Panc1 (cell line): ENCODE data around the gene BTRC. TPM values are rescaled to one million over a fixed set of nuclear protein-coding genes. Genes with fewer than 3 reads are reported as not detected.

Experiments used
- ATAC-seq: fragments of 200-7000 bp; cut with Tn5 transposase; 2 replicates; pipeline ENCODE4 v1.9.1; 2020; ENCODE audit warnings: mild to moderate bottlenecking, moderate library complexity
- BruUV-seq: library from RNA; stranded (reverse); fragments of 400-500 nt; replicated peaks from 2 replicates; lab custom pipeline; 2021; lab: Mats Ljungman, UMichigan
- CTCF ChIA-PET: fragments of 300-600 bp; sonication (Branson Sonifier 250); formaldehyde crosslinking; loops from one replicate; lab custom pipeline; 2022; ENCODE audit warnings: antibody characterized with exemption; lab: Charles Lee
- POLR2A ChIA-PET: fragments of 300-600 bp; sonication (Branson Sonifier 250); formaldehyde crosslinking; loops from one replicate; lab custom pipeline; 2022; ENCODE audit warnings: antibody characterized with exemption; lab: Charles Lee
- DNase-seq: peaks from one replicate; pipeline ENCODE4 v3.0.0-alpha.2; 2010; ENCODE audit warnings: low read depth, low spot score
- H3K27ac ChIP-seq: 2 replicates; pipeline ENCODE4 v1.5.1; 2011; ENCODE audit warnings: mild to moderate bottlenecking, low read length, inconsistent platforms
- H3K27me3 ChIP-seq: fragments of 200-500 bp; sonication (Bioruptor generic); 2 replicates; pipeline ENCODE4 v1.6.0; 2014; ENCODE audit warnings: low read length, inconsistent platforms; ENCODE audit not compliant: control insufficient read depth, insufficient read depth
- H3K36me3 ChIP-seq: fragments of 200-500 bp; sonication (Bioruptor generic); 2 replicates; pipeline ENCODE4 v1.5.1; 2014; ENCODE audit warnings: inconsistent platforms, mild to moderate bottlenecking, low read length, moderate library complexity; ENCODE audit not compliant: control insufficient read depth, insufficient read depth
- H3K4me1 ChIP-seq: 2 replicates; pipeline ENCODE4 v1.5.1; 2011; ENCODE audit warnings: inconsistent platforms, mild to moderate bottlenecking, low read length, moderate library complexity; ENCODE audit not compliant: control insufficient read depth, insufficient read depth
- H3K4me3 ChIP-seq, 2 experiments: 2 replicates each; pipeline ENCODE4 v1.5.1; 2011 to 2012; ENCODE audit warnings: low read depth in 2 of 2, low read length in 2 of 2, mild to moderate bottlenecking in 2 of 2, inconsistent platforms in 1 of 2, moderate library complexity in 1 of 2
- H3K9me3 ChIP-seq: fragments of 200-500 bp; sonication (Bioruptor generic); 2 replicates; pipeline ENCODE4 v1.5.1; 2014; ENCODE audit warnings: low read depth, mild to moderate bottlenecking, inconsistent platforms, low read length, moderate library complexity; ENCODE audit not compliant: control insufficient read depth, insufficient read depth
- POLR2AphosphoS5 ChIP-seq: IDR thresholded peaks from 2 replicates; pipeline ENCODE4 v1.6.1; 2012; ENCODE audit warnings: mild to moderate bottlenecking, low read depth, low read length, moderate library complexity
- SIN3A ChIP-seq: IDR thresholded peaks from 2 replicates; pipeline ENCODE4 v1.6.1; 2012; ENCODE audit warnings: low read depth, mild to moderate bottlenecking, low read length, moderate library complexity, borderline replicate concordance; ENCODE audit not compliant: insufficient read depth
- TCF7L2 ChIP-seq: IDR thresholded peaks from 2 replicates; pipeline ENCODE4 v1.6.1; 2011; ENCODE audit warnings: mild to moderate bottlenecking, low read depth, low read length, inconsistent platforms
- in situ Hi-C: cut with HindIII; loops from 2 replicates; pipeline ENCODE4 v1.10.0; 2016; ENCODE audit warnings: low sequenced_read_pairs, low pct_unique_long_range_greater_than_20kb
- intact Hi-C: fragments of 100-400 bp; cut with micrococcal nuclease; formaldehyde crosslinking; loops from one replicate; pipeline ENCODE4 v1.10.0; 2022; ENCODE audit not compliant: unreplicated experiment
- total RNA-seq: library from RNA; stranded (reverse); gene quantifications from one replicate; pipeline ENCODE4 v1.2.1, GENCODE V29; 2021; ENCODE audit not compliant: unreplicated experiment
- TF ChIP-seq, protein P1 (sequence below), 2 experiments: IDR thresholded peaks; 2 replicates each; pipeline ENCODE4 v1.6.1; 2011 to 2012; ENCODE audit warnings: low read depth in 2 of 2, control low read depth in 1 of 2, low read length in 1 of 2, mild to moderate bottlenecking in 1 of 2, moderate library complexity in 1 of 2; ENCODE audit not compliant: insufficient read depth in 1 of 2
- TF ChIP-seq, protein P2 (sequence below): fragments of 450-650 bp; IDR thresholded peaks from 2 replicates; pipeline ENCODE4 v1.5.1; 2017; ENCODE audit warnings: mild to moderate bottlenecking

Gene BTRC
- total RNA-seq, 1 experiment from 2014 or later, result 22.1 TPM

GRCh38 chr10:101561068-101561915 is 207.3 kb downstream of the BTRC start:
- Histone ChIP-seq H3K9me3 (no peaks in the 10 kb centered on the region), H3K4me1 (no peaks in the 10 kb centered on the region), H3K4me3 (no peak overlapping the region), H3K36me3 (no peaks in the 10 kb centered on the region), H3K27me3 (no peaks in the 10 kb centered on the region), H3K27ac (no peak overlapping the region)
- DNase-seq (no peak), ATAC-seq (no peak)
- ChIA-PET POLR2A (no interaction called here), CTCF (interaction anchor here (0.6 kb wide), 1 partner anchor 15 kb away, joined by 7 read pairs; no protein-coding TSS in a partner anchor)
- intact Hi-C loops (no loop called here), in situ Hi-C loops (no loop called here)
- BruUV-seq, result no TSS peak
- TF ChIP-seq, protein P1, sequence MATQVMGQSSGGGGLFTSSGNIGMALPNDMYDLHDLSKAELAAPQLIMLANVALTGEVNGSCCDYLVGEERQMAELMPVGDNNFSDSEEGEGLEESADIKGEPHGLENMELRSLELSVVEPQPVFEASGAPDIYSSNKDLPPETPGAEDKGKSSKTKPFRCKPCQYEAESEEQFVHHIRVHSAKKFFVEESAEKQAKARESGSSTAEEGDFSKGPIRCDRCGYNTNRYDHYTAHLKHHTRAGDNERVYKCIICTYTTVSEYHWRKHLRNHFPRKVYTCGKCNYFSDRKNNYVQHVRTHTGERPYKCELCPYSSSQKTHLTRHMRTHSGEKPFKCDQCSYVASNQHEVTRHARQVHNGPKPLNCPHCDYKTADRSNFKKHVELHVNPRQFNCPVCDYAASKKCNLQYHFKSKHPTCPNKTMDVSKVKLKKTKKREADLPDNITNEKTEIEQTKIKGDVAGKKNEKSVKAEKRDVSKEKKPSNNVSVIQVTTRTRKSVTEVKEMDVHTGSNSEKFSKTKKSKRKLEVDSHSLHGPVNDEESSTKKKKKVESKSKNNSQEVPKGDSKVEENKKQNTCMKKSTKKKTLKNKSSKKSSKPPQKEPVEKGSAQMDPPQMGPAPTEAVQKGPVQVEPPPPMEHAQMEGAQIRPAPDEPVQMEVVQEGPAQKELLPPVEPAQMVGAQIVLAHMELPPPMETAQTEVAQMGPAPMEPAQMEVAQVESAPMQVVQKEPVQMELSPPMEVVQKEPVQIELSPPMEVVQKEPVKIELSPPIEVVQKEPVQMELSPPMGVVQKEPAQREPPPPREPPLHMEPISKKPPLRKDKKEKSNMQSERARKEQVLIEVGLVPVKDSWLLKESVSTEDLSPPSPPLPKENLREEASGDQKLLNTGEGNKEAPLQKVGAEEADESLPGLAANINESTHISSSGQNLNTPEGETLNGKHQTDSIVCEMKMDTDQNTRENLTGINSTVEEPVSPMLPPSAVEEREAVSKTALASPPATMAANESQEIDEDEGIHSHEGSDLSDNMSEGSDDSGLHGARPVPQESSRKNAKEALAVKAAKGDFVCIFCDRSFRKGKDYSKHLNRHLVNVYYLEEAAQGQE (IDR thresholded peaks at IDR 0.05; ENCODE audit: insufficient read depth in 1 of 2, low read depth in 2 of 2, low read length in 1 of 2), result no peak
- TF ChIP-seq, protein P2, sequence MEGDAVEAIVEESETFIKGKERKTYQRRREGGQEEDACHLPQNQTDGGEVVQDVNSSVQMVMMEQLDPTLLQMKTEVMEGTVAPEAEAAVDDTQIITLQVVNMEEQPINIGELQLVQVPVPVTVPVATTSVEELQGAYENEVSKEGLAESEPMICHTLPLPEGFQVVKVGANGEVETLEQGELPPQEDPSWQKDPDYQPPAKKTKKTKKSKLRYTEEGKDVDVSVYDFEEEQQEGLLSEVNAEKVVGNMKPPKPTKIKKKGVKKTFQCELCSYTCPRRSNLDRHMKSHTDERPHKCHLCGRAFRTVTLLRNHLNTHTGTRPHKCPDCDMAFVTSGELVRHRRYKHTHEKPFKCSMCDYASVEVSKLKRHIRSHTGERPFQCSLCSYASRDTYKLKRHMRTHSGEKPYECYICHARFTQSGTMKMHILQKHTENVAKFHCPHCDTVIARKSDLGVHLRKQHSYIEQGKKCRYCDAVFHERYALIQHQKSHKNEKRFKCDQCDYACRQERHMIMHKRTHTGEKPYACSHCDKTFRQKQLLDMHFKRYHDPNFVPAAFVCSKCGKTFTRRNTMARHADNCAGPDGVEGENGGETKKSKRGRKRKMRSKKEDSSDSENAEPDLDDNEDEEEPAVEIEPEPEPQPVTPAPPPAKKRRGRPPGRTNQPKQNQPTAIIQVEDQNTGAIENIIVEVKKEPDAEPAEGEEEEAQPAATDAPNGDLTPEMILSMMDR, result no peak
- TF ChIP-seq POLR2AphosphoS5 (no peak), SIN3A (no peak), TCF7L2 (no peak)

DNA sequence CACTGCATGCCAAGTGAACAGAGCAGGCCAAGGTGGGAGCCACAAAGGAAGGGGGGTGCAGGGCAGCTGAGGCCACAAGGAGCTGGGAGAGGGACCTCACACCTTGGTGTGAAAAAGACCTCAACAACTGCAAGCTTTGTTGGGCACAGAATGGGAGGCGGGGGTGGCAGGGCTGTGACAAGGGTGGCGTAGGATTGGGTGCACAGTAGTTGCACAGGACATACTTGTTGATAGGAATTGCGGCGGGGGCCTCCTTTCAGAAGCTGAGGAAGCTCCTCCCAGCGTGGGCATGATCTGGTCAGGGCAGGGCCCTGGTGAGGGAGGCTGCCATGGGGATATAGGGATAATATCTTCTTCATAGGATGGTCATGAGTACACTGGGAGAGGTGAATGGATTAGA is 208.3 kb downstream of the BTRC start:
- Histone ChIP-seq H3K4me1 (no peaks in the 10 kb centered on the region), H3K27me3 (peaks cover 5% of the 10 kb centered on the region), H3K27ac (no peak overlapping the region), H3K36me3 (no peaks in the 10 kb centered on the region), H3K9me3 (no peaks in the 10 kb centered on the region), H3K4me3 (no peak overlapping the region)
- ChIA-PET CTCF (no interaction called here), POLR2A (no interaction called here)
- no peak for ATAC-seq
- DNase-seq, result no peak
- TF ChIP-seq, protein P2, result no peak
- BruUV-seq, result no TSS peak
- intact Hi-C loops, result no loop called here
- in situ Hi-C loops, result no loop called here
